GM12865 (cell line): Measurements from ENCODE around the gene ARHGEF28.

ENCODE experiments used
- DNase-seq: peaks from one replicate; pipeline ENCODE4 v3.0.0; 2010; ENCODE audit warnings: low read depth
- H3K4me3 ChIP-seq: 2 replicates; pipeline ENCODE4 v1.5.1; 2011; ENCODE audit warnings: mild to moderate bottlenecking, low read depth, low read length, control low read depth
- TF ChIP-seq, protein P1 (sequence below): IDR thresholded peaks from 2 replicates; pipeline ENCODE4 v1.5.1; 2011; ENCODE audit warnings: low read length, control low read depth, low read depth, inconsistent platforms; ENCODE audit not compliant: insufficient read depth; ENCODE audit errors: missing control alignments

Gene ARHGEF28

GRCh38 chr5:73810429-73810828 is 184.4 kb downstream of the ARHGEF28 start:
- no peak for DNase-seq
- TF ChIP-seq, protein P1, sequence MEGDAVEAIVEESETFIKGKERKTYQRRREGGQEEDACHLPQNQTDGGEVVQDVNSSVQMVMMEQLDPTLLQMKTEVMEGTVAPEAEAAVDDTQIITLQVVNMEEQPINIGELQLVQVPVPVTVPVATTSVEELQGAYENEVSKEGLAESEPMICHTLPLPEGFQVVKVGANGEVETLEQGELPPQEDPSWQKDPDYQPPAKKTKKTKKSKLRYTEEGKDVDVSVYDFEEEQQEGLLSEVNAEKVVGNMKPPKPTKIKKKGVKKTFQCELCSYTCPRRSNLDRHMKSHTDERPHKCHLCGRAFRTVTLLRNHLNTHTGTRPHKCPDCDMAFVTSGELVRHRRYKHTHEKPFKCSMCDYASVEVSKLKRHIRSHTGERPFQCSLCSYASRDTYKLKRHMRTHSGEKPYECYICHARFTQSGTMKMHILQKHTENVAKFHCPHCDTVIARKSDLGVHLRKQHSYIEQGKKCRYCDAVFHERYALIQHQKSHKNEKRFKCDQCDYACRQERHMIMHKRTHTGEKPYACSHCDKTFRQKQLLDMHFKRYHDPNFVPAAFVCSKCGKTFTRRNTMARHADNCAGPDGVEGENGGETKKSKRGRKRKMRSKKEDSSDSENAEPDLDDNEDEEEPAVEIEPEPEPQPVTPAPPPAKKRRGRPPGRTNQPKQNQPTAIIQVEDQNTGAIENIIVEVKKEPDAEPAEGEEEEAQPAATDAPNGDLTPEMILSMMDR, result no peak
- H3K4me3 ChIP-seq, result no peak overlapping the region

DNA sequence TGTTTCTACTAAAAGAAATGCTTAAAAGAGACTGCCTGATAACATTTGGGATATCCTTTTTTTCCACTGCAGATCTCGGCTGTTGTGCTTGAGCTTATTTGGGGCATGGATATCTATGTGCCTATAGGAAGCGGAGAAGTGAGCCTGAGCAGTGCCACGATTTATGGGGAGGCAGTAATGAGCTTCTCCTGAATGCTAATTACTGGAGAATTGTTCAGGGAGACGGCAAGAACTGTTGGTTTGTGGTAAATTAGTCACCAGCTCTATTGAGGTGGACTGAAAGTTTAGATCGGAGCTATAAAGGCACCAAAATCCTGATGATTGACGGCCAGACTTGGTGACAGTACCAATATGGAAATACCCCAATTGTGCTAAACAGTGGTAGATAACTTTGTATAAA is 186.5 kb downstream of the ARHGEF28 start:
- DNase-seq, result no peak
- H3K4me3 ChIP-seq, result no peak overlapping the region
- TF ChIP-seq, protein P1, result no peak

DNA sequence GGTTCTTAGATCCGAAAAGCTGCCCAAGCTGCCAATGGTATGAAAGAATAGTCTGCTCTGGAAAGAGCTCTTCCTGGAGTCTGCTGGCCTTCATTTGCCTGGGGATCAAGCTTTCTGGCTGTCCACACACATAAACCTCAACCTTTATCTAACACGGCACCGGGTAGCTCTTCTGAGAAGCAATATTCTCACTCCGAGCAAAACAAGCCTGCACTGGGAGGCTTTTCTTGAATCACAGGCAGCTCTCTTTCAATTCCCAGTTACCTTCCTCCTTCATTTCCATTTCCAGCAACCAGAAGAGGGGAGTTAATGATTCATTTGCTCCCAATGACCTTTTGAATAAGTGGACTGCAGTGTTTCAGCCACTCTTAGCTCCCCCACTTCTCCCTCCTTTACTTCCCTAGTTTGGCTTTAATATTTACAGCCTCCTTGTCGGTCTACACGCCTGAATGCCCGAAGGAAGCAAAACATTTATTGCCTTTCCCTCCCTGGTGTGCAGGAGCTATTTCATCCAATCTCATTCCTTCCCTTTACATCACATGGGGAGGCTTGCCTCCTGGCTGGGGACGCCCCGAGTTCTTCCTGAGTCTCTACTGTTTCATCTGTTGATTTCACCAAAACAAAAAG is 187.1 kb downstream of the ARHGEF28 start:
- TF ChIP-seq, protein P1, result no peak
- no peak overlapping the region for H3K4me3 ChIP-seq

DNA sequence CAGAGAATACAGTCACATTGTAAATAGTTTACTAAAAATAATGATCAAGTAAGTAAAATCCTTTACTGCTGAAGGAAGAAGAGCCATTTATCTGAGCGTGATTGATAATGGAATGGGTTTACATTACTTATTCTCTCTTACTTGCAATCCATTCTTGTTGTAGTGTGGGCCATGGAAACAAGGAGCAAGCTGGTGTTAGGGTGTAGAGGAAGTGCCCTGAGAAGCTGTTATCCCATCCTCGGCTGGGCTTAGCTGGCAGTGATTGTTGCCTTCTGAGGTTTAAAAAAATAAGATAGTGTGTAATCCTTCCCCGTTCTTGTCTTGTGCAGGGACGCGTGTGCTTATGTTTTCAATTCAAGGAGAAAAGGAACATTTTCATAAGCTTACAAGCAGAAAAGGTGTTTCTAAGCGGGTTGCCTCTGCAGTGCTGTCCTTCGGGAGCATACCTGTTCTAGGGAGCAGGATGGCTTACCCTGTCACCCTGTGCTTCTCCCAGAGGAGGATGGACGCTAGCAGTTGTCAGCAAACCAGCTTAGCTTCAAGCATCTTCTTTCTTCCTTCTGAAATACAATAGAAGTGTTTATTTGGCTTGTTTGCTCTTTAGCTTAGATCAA is 188.3 kb downstream of the ARHGEF28 start:
- DNase-seq, result no peak
- TF ChIP-seq, protein P1, result no peak
- H3K4me3 ChIP-seq, result no peak overlapping the region

More for the DNA sequence above, 187.1 kb downstream of the ARHGEF28 start:
- no peak for DNase-seq

GRCh38 chr5:73815631-73816030 is 189.6 kb downstream of the ARHGEF28 start:
- DNase-seq, result no peak
- TF ChIP-seq, protein P1, result no peak
- no peak overlapping the region for H3K4me3 ChIP-seq

- H3K4me3 ChIP-seq, result no peak overlapping the region
- no peak for DNase-seq
- TF ChIP-seq, protein P1, result no peak
These were observed 190.8 kb downstream of the ARHGEF28 start for GRCh38 chr5:73816656-73817420.
